ENCODE data around the gene CCDC142. TPM values are rescaled to one million over a fixed set of nuclear protein-coding genes. Genes with fewer than 3 reads are reported as not detected.
A peak's percentile ranks its signal among the peaks of the same experiment; 100 is the strongest.

The CCDC142 gene
- total and polyA plus RNA-seq, 2 of the 8 experiments (the other 6 are each of a cell fraction or from before 2014, with no cell fraction given) = 6.0 to 10.7 TPM

DNA sequence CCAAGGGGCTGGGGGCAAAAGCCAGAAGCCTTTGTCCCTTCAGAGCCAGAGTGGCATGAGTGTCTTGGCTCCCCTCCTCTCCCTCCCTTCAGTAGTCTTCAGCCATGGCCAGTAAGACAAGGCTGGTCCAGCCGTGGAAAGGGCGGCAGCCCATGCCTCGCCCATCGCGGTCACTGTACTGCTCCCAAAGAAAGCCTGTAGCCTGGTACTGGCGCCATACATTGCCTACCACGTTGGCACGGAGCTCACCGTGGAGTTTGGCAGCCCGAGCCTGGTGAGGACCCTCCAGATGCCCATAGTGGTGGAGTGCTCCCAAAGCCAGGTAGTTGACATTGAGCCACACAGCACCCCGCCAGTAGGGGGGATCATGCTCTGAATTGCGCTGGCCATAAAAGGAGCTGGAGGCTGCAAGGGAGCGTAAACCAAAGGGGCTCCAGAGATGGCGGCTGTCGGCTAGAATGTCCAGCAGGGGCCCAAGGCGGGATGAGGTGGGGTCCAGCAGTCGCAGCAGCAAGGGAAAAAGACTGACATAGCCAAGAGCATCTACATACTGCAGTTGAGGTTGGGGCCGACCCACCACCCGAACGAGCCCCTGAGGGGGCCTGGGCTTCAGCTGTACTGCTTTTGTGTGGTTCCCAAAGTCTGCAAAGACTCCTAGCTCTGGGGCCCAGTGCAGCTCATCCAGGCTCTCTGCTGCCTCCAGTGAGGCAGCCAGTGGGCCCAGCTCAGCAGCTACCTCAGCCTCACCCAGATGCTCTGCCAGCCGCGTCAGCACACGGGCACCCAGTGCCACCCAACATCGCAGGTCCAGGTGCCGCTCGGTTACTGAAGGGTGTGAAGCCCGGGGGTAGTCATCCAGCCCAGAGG lies 21.4 kb downstream of the CCDC142 start (continued):
- TF ChIP-seq SP1 (IDR thresholded peaks at IDR 0.05; ENCODE audit: low read depth, low read length) = no peak
- TF ChIP-seq, protein P1, sequence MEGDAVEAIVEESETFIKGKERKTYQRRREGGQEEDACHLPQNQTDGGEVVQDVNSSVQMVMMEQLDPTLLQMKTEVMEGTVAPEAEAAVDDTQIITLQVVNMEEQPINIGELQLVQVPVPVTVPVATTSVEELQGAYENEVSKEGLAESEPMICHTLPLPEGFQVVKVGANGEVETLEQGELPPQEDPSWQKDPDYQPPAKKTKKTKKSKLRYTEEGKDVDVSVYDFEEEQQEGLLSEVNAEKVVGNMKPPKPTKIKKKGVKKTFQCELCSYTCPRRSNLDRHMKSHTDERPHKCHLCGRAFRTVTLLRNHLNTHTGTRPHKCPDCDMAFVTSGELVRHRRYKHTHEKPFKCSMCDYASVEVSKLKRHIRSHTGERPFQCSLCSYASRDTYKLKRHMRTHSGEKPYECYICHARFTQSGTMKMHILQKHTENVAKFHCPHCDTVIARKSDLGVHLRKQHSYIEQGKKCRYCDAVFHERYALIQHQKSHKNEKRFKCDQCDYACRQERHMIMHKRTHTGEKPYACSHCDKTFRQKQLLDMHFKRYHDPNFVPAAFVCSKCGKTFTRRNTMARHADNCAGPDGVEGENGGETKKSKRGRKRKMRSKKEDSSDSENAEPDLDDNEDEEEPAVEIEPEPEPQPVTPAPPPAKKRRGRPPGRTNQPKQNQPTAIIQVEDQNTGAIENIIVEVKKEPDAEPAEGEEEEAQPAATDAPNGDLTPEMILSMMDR (IDR thresholded peaks at IDR 0.05; ENCODE audit: control extremely low read depth in 1 of 3, insufficient read depth in 1 of 3, low read depth in 1 of 3, low read length in 3 of 3) = peak; percentile 39 to 73 (median 50)
- TF ChIP-seq SRF (IDR thresholded peaks at IDR 0.05; ENCODE audit: low read depth, low read length) = peak; percentile 82
- TF ChIP-seq ZNF274 (IDR thresholded peaks at IDR 0.05; ENCODE audit: borderline replicate concordance, extremely low read depth, low read length) = no peak
- peak in 1 of 2 experiments; percentile 20; a peak in 1 of 3 replicates for TF ChIP-seq POLR2A (IDR thresholded peaks at IDR 0.05; ENCODE audit: control extremely low read depth in 1 of 2, low read depth in 2 of 2, low read length in 2 of 2)
- TF ChIP-seq, protein P2, sequence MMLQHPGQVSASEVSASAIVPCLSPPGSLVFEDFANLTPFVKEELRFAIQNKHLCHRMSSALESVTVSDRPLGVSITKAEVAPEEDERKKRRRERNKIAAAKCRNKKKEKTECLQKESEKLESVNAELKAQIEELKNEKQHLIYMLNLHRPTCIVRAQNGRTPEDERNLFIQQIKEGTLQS (IDR thresholded peaks at IDR 0.05; ENCODE audit: insufficient read depth, low read depth, low read length) = no peak
- no peak for TF ChIP-seq SP2 (IDR thresholded peaks at IDR 0.05; ENCODE audit: low read length)
- TF ChIP-seq TAF1 (IDR thresholded peaks at IDR 0.05; ENCODE audit: low read depth, low read length) = no peak
- no peak for TF ChIP-seq SAP30 (IDR thresholded peaks at IDR 0.05; ENCODE audit: insufficient read depth, insufficient replicate concordance, low read length)
- TF ChIP-seq TAF7 (optimal IDR thresholded peaks at IDR 0.05; ENCODE audit: borderline replicate concordance, low read depth, low read length) = no peak
- TF ChIP-seq E2F6 (IDR thresholded peaks at IDR 0.05) = no peak
- TF ChIP-seq EGR1 (IDR thresholded peaks at IDR 0.05; ENCODE audit: borderline replicate concordance, low read depth, low read length) = no peak
- TF ChIP-seq PHF8 (conservative IDR thresholded peaks at IDR 0.05; ENCODE audit: low read depth, low read length) = no peak
- no peak for TF ChIP-seq SIRT6 (IDR thresholded peaks at IDR 0.05; ENCODE audit: low read length)
- TF ChIP-seq KDM5A (IDR thresholded peaks at IDR 0.05; ENCODE audit: low read length) = no peak
- no peak for TF ChIP-seq HDAC2 (IDR thresholded peaks at IDR 0.05; ENCODE audit: borderline replicate concordance in 1 of 2, low read depth in 2 of 2, low read length in 2 of 2)
- no peak for TF ChIP-seq RNF2 (IDR thresholded peaks at IDR 0.05; ENCODE audit: borderline replicate concordance, low read depth, low read length, missing control alignments, poor library complexity, severe bottlenecking)
- 0 out of 4 replicates have a peak, but pooled peaks of 1 of the 2 experiments have one; percentile 29 for TF ChIP-seq SIN3A (conservative IDR thresholded peaks at IDR 0.05 in 1 of 2, IDR thresholded peaks at IDR 0.05 in 1 of 2; ENCODE audit: low read depth in 1 of 2, low read length in 2 of 2)
- TF ChIP-seq CREB1 (IDR thresholded peaks at IDR 0.05) = no peak

Data from H1 (cell line).